Activated naive CD4-positive, alpha-beta T cell (primary cell): ENCODE measurements around the gene S100Z.

Experiments used
- DNase-seq, 4 experiments: peaks; one replicate each; lab custom pipeline; 2025; lab: John Stamatoyannopoulos, UW

The S100Z gene

GRCh38 chr5:76952795-76953536 is 103.2 kb downstream of the S100Z start, which contains the start of gene CRHBP:
Gene CRHBP (plus strand): TSS chr5:76953045. CDS start chr5:76953135, 90 bp downstream.
- no peak for DNase-seq

- no peak for DNase-seq
Observed at GRCh38 chr5:76953551-76954382, 104.0 kb downstream of the S100Z start.

- no peak for DNase-seq
Observed at GRCh38 chr5:76954383-76954763, 104.6 kb downstream of the S100Z start.

GRCh38 chr5:76956033-76956432 is 106.2 kb downstream of the S100Z start:
- DNase-seq, result no peak

- DNase-seq, result no peak
Observed at GRCh38 chr5:76958991-76959767, 109.4 kb downstream of the S100Z start.

- DNase-seq, result no peak
Observed at GRCh38 chr5:76960004-76960625, 110.3 kb downstream of the S100Z start.

- DNase-seq, result no peak
Observed at GRCh38 chr5:76964060-76964459, 114.2 kb downstream of the S100Z start.
